SK-N-SH (cell line): ENCODE results near the gene TPRA1.

Experiments used
- CHD2 ChIP-seq: fragments of 150-350 bp; IDR thresholded peaks from 2 replicates; pipeline ENCODE4 v1.6.1; 2018; ENCODE audit warnings: low read length; ENCODE audit not compliant: partially characterized antibody
- EP300 ChIP-seq, 2 experiments: IDR thresholded peaks; 2 replicates each; pipeline versions ENCODE4 v1.4.0 to v1.6.1; 2012; ENCODE audit warnings: borderline replicate concordance in 1 of 2, low read depth in 1 of 2, low read length in 1 of 2
- EZH2phosphoT487 ChIP-seq: fragments of 200-600 bp; sonication (generic); IDR thresholded peaks from 2 replicates; pipeline ENCODE4 v1.6.1; 2017; ENCODE audit warnings: low read depth, mixed run types, mild to moderate bottlenecking, antibody characterized with exemption, moderate library complexity, borderline replicate concordance
- FOXM1 ChIP-seq: IDR thresholded peaks from 2 replicates; pipeline ENCODE4 v1.4.0; 2012; ENCODE audit warnings: low read depth, mild to moderate bottlenecking
- GABPA ChIP-seq: IDR thresholded peaks from 2 replicates; pipeline ENCODE4 v1.4.0; 2012; ENCODE audit warnings: low read depth, mild to moderate bottlenecking
- NFIC ChIP-seq: IDR thresholded peaks from 2 replicates; pipeline ENCODE4 v1.4.0; 2012; ENCODE audit warnings: borderline replicate concordance
- NRF1 ChIP-seq: IDR thresholded peaks from 2 replicates; pipeline ENCODE4 v1.6.1; 2012; ENCODE audit warnings: low read depth, mild to moderate bottlenecking, low read length
- PBX3 ChIP-seq: IDR thresholded peaks from 2 replicates; pipeline ENCODE4; 2012
- RAD21 ChIP-seq: IDR thresholded peaks from 2 replicates; pipeline ENCODE4 v1.6.1; 2012; ENCODE audit warnings: mild to moderate bottlenecking, low read length
- RFX5 ChIP-seq: IDR thresholded peaks from 2 replicates; pipeline ENCODE4 v1.6.1; 2012; ENCODE audit warnings: mild to moderate bottlenecking, improper control_type of control experiment, low read length
- TF ChIP-seq, protein P1 (sequence below): fragments of 200-600 bp; sonication (generic); IDR thresholded peaks from 2 replicates; pipeline ENCODE4 v1.6.1; 2017; ENCODE audit warnings: antibody characterized with exemption, mild to moderate bottlenecking, moderate library complexity
- TF ChIP-seq, protein P2 (sequence below): IDR thresholded peaks from 2 replicates; pipeline ENCODE4 v1.4.0; 2012; ENCODE audit warnings: low read depth, borderline replicate concordance

DNA sequence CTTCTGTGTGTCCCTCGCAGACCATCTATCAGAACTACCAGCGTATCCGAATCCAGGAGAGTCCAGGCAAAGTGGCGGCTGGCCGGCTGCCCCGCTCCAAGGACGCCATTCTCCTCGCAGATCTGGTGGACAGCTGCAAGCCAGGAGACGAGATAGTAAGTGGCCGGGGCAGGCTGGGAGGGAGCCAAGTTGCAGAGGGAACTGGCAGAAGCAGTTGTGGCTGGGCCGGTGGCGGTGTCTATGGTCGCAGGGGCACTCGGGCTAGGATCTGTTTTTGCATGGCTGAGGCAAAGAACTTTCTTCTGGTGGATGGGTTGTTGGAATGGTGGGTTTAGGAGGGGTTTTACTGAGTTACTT, 17.8 kb upstream of the TPRA1 start:
- TF ChIP-seq EP300 (IDR thresholded peaks at IDR 0.05; ENCODE audit: borderline replicate concordance in 1 of 2, low read depth in 1 of 2, low read length in 1 of 2) (no peak), EZH2phosphoT487 (no peak), PBX3 (no peak), GABPA (no peak), NFIC (no peak), RAD21 (no peak), NRF1 (no peak), RFX5 (no peak), FOXM1 (no peak), CHD2 (no peak)
- TF ChIP-seq, protein P1, sequence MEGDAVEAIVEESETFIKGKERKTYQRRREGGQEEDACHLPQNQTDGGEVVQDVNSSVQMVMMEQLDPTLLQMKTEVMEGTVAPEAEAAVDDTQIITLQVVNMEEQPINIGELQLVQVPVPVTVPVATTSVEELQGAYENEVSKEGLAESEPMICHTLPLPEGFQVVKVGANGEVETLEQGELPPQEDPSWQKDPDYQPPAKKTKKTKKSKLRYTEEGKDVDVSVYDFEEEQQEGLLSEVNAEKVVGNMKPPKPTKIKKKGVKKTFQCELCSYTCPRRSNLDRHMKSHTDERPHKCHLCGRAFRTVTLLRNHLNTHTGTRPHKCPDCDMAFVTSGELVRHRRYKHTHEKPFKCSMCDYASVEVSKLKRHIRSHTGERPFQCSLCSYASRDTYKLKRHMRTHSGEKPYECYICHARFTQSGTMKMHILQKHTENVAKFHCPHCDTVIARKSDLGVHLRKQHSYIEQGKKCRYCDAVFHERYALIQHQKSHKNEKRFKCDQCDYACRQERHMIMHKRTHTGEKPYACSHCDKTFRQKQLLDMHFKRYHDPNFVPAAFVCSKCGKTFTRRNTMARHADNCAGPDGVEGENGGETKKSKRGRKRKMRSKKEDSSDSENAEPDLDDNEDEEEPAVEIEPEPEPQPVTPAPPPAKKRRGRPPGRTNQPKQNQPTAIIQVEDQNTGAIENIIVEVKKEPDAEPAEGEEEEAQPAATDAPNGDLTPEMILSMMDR, result no peak
- TF ChIP-seq, protein P2, sequence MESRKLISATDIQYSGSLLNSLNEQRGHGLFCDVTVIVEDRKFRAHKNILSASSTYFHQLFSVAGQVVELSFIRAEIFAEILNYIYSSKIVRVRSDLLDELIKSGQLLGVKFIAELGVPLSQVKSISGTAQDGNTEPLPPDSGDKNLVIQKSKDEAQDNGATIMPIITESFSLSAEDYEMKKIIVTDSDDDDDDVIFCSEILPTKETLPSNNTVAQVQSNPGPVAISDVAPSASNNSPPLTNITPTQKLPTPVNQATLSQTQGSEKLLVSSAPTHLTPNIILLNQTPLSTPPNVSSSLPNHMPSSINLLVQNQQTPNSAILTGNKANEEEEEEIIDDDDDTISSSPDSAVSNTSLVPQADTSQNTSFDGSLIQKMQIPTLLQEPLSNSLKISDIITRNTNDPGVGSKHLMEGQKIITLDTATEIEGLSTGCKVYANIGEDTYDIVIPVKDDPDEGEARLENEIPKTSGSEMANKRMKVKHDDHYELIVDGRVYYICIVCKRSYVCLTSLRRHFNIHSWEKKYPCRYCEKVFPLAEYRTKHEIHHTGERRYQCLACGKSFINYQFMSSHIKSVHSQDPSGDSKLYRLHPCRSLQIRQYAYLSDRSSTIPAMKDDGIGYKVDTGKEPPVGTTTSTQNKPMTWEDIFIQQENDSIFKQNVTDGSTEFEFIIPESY, result no peak
